GM12891 (cell line): Measurements from ENCODE around the gene ETS2.

Experiments used
- POLR2A ChIP-seq: IDR thresholded peaks from 2 replicates; pipeline ENCODE4 v1.6.1; 2011; ENCODE audit warnings: low read depth, low read length, control low read depth
- TAF1 ChIP-seq: IDR thresholded peaks from 2 replicates; pipeline ENCODE4 v1.6.1; 2011; ENCODE audit warnings: low read depth, low read length, control low read depth

DNA sequence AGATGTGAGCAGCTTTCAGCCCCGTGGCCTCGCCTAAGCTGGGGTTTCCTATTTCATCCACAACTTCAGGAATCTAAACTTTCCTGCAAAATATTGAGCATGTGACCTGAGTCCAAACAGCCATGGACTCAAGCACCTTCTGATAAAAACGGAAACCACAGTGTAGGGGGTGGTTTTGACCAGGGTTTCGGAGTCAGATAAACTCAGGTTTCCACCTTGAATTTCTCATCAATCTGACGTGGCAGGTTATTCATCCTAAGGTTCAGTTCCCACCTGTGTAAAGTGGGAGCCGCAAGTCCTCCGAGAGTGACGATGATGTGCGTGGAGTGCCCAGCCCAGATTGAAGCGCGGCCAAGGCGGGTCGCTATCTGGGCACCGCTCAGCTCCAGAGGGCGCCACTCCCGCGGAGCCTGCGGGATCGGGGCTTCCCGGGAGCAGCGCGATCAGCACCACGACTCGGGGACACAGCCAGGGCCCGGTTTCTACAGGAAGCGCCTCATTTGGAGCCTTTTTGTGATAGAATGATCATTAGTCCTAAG lies 871 bp upstream of the ETS2 start:
- no peak for TF ChIP-seq TAF1
- no peak for TF ChIP-seq POLR2A
